ENCODE results near the gene CHRNE. TPM values are rescaled to one million over a fixed set of nuclear protein-coding genes. Genes with fewer than 3 reads are reported as not detected.

The CHRNE gene
- total and polyA plus RNA-seq, 2 of the 13 experiments (the other 11 are each of a cell fraction or from before 2014, with no cell fraction given), result 0.53 to 0.59 TPM

- no peak for TF ChIP-seq KAT2B (IDR thresholded peaks at IDR 0.05; ENCODE audit: borderline replicate concordance, low read depth, low read length)
- TF ChIP-seq HIC2 (CRISPR knock-in tag; IDR thresholded peaks at IDR 0.05; ENCODE audit: low read depth), result peak; percentile 78
- TF ChIP-seq ZNF576 (CRISPR knock-in tag; IDR thresholded peaks at IDR 0.05), result no peak
- peak; percentile 64; the same call in 1 of the 2 replicates for TF ChIP-seq BRD4 (CRISPR knock-in tag; IDR thresholded peaks at IDR 0.05)
- no peak for TF ChIP-seq ONECUT2 (CRISPR knock-in tag; IDR thresholded peaks at IDR 0.05)
- no peak for TF ChIP-seq ZNF12 (CRISPR knock-in tag; IDR thresholded peaks at IDR 0.05)
- peak; percentile 83 for TF ChIP-seq SALL1 (CRISPR knock-in tag; IDR thresholded peaks at IDR 0.05)
- TF ChIP-seq SAP130 (CRISPR knock-in tag; IDR thresholded peaks at IDR 0.05; ENCODE audit: low read depth), result peak; percentile 88
- no peak for TF ChIP-seq RFX3 (CRISPR knock-in tag; IDR thresholded peaks at IDR 0.05)
- TF ChIP-seq ZMAT3 (CRISPR knock-in tag; conservative IDR thresholded peaks at IDR 0.05), result no peak
- TF ChIP-seq NR2F2 (IDR thresholded peaks at IDR 0.05; ENCODE audit: borderline replicate concordance, low read depth), result no peak
- TF ChIP-seq ELK4 (CRISPR knock-in tag; IDR thresholded peaks at IDR 0.05; ENCODE audit: borderline replicate concordance), result no peak
- TF ChIP-seq MEIS2 (CRISPR knock-in tag; IDR thresholded peaks at IDR 0.05), result peak; percentile 62; the same call in 1 of the 2 replicates
- no peak for TF ChIP-seq ZNF75D (CRISPR knock-in tag; IDR thresholded peaks at IDR 0.05; ENCODE audit: borderline replicate concordance)
- peak; percentile 53; the same call in 1 of the 2 replicates for TF ChIP-seq ZNF792 (CRISPR knock-in tag; IDR thresholded peaks at IDR 0.05)
- no peak for TF ChIP-seq SCMH1 (CRISPR knock-in tag; IDR thresholded peaks at IDR 0.05; ENCODE audit: borderline replicate concordance)
- TF ChIP-seq EZH2 (conservative IDR thresholded peaks at IDR 0.05; ENCODE audit: low read depth, low read length), result no peak
- no peak for TF ChIP-seq MAFF (IDR thresholded peaks at IDR 0.05; ENCODE audit: low read depth, low read length)
- TF ChIP-seq HMG20A (CRISPR knock-in tag; IDR thresholded peaks at IDR 0.05; ENCODE audit: borderline replicate concordance), result peak; percentile 40; the same call in 1 of the 2 replicates
- no peak for TF ChIP-seq ZNF441 (CRISPR knock-in tag; IDR thresholded peaks at IDR 0.05; ENCODE audit: borderline replicate concordance)
- TF ChIP-seq USF2 (IDR thresholded peaks at IDR 0.05; ENCODE audit: low read depth, low read length), result no peak
- no peak for TF ChIP-seq USF2 (CRISPR knock-in tag; IDR thresholded peaks at IDR 0.05; ENCODE audit: borderline replicate concordance)
- peak; percentile 37; the same call in 1 of the 2 replicates for TF ChIP-seq FOXA3 (CRISPR knock-in tag; IDR thresholded peaks at IDR 0.05)
- peak; percentile 62; the same call in 1 of the 2 replicates for TF ChIP-seq MEIS1 (CRISPR knock-in tag; IDR thresholded peaks at IDR 0.05; ENCODE audit: borderline replicate concordance)
- no peak for TF ChIP-seq ATRX (CRISPR knock-in tag; IDR thresholded peaks at IDR 0.05; ENCODE audit: borderline replicate concordance)
- no peak for TF ChIP-seq CREB3 (CRISPR knock-in tag; IDR thresholded peaks at IDR 0.05)
- no peak; the same call in 1 of the 2 replicates for TF ChIP-seq MXD3 (CRISPR knock-in tag; IDR thresholded peaks at IDR 0.05)
These were observed 5.4 kb upstream of the CHRNE start (continued) for GRCh38 chr17:4908301-4908700.
